HG03095 (cell line): ENCODE measurements around the gene ABCB11.
"Not testable (repeated sequence)": the region's sequence is repeated elsewhere in the genome, so short reads cannot be mapped to it uniquely, and the experiment has no call there.

Experiments
- ATAC-seq: cut with Tn5 transposase; IDR thresholded peaks from one replicate; pipeline ENCODE4 v1.9.1; 2021; ENCODE audit warnings: moderate library complexity; ENCODE audit not compliant: unreplicated experiment

ABCB11 gene

GRCh38 chr2:169031202-169031601, at the start of gene ABCB11:
TSS of gene ABCB11 (minus strand) at chr2:169031324. CDS start at chr2:169018125, 13,199 bp downstream.
- ATAC-seq, result no peak

- no peak for ATAC-seq
These were observed 49.3 kb upstream of the ABCB11 start for GRCh38 chr2:169080250-169081069.

GRCh38 chr2:169077674-169078240, 46.6 kb upstream of the ABCB11 start:
- ATAC-seq, result no peak

- no peak for ATAC-seq
These were observed 43.0 kb upstream of the ABCB11 start for GRCh38 chr2:169073963-169074751.

GRCh38 chr2:169073211-169073962, 42.3 kb upstream of the ABCB11 start:
- ATAC-seq, result no peak

GRCh38 chr2:169072163-169072925, 41.2 kb upstream of the ABCB11 start:
- peak; percentile 49 for ATAC-seq

- no peak for ATAC-seq
These were observed 40.3 kb upstream of the ABCB11 start for GRCh38 chr2:169071455-169071854.

GRCh38 chr2:169069833-169070232, 38.7 kb upstream of the ABCB11 start:
- ATAC-seq, result no peak

GRCh38 chr2:169069341-169069740, 38.2 kb upstream of the ABCB11 start, which contains the start of gene DHRS9:
TSS of gene DHRS9 (plus strand) at chr2:169069563. CDS start at chr2:169081582, 12,019 bp downstream.
- no peak for ATAC-seq

GRCh38 chr2:169066897-169067296, 35.8 kb upstream of the ABCB11 start:
- ATAC-seq, result no peak

GRCh38 chr2:169065864-169066517, 34.9 kb upstream of the ABCB11 start:
- no peak for ATAC-seq

- ATAC-seq, result no peak
These were observed 34.3 kb upstream of the ABCB11 start for GRCh38 chr2:169065422-169065821.

GRCh38 chr2:169064199-169064598, 33.1 kb upstream of the ABCB11 start:
- ATAC-seq, result not testable (repeated sequence)

GRCh38 chr2:169054575-169054974, 23.5 kb upstream of the ABCB11 start:
- not testable (repeated sequence) for ATAC-seq

- ATAC-seq, result no peak
These were observed 19.5 kb upstream of the ABCB11 start for GRCh38 chr2:169050476-169051240.

- ATAC-seq, result no peak
These were observed 18.0 kb upstream of the ABCB11 start for GRCh38 chr2:169049142-169049541.

GRCh38 chr2:169047256-169048250, 16.4 kb upstream of the ABCB11 start:
- ATAC-seq, result no peak
